Keratinocyte (primary cell): Measurements from ENCODE around the gene SCNN1G. TPM values are rescaled to one million over a fixed set of nuclear protein-coding genes. Genes with fewer than 3 reads are reported as not detected.

Source experiments
- DNase-seq: peaks from one replicate; pipeline ENCODE4 v3.0.0-alpha.2; 2011; ENCODE audit warnings: low read depth, missing footprints, low spot score
- FAIRE-seq: peaks from 2 replicates; lab custom pipeline; 2011; peaks lifted over from hg19 to GRCh38; lab: Jason Lieb, UNC
- H2AFZ ChIP-seq: 2 replicates; pipeline ENCODE4 v1.6.0; 2012; ENCODE audit warnings: low read length, control low read depth, inconsistent platforms; ENCODE audit not compliant: control insufficient read depth
- H3K27ac ChIP-seq: 2 replicates; pipeline ENCODE4 v1.5.1; 2011; ENCODE audit warnings: low read length; ENCODE audit not compliant: control insufficient read depth, insufficient read depth
- H3K27me3 ChIP-seq: 3 replicates; pipeline ENCODE4 v1.6.0; 2011; ENCODE audit warnings: low read length; ENCODE audit not compliant: control insufficient read depth, insufficient read depth; ENCODE audit errors: extremely low read depth
- H3K36me3 ChIP-seq, 2 experiments: 2 replicates in 1 of 2; 3 replicates in 1 of 2; pipeline ENCODE4 v1.5.1; 2011; ENCODE audit warnings: low read length in 2 of 2, mild to moderate bottlenecking in 1 of 2; ENCODE audit not compliant: control insufficient read depth in 2 of 2, insufficient read depth in 2 of 2; ENCODE audit errors: extremely low read depth in 1 of 2
- H3K4me1 ChIP-seq: 3 replicates; pipeline ENCODE4 v1.5.1; 2011; ENCODE audit warnings: low read length; ENCODE audit not compliant: control insufficient read depth, insufficient read depth; ENCODE audit errors: extremely low read depth
- H3K4me2 ChIP-seq: 3 replicates; pipeline ENCODE4 v1.6.0; 2011; ENCODE audit warnings: low read depth, low read length; ENCODE audit not compliant: control insufficient read depth, insufficient read depth; ENCODE audit errors: extremely low read depth
- H3K4me3 ChIP-seq, 3 experiments: fragments of 200-600 bp in 1 of 3; sonication (generic) in 1 of 3; 2 replicates in 2 of 3; 3 replicates in 1 of 3; pipeline ENCODE4 v1.5.1; 2011 to 2016; ENCODE audit warnings: low read length in 3 of 3, mild to moderate bottlenecking in 3 of 3, control low read depth in 2 of 3, inconsistent platforms in 1 of 3, low read depth in 1 of 3, mixed read lengths in 1 of 3, mixed run types in 1 of 3, moderate library complexity in 1 of 3; ENCODE audit not compliant: control insufficient read depth in 2 of 3, insufficient read depth in 2 of 3; ENCODE audit errors: extremely low read depth in 1 of 3
- H3K79me2 ChIP-seq: 2 replicates; pipeline ENCODE4 v1.6.0; 2012; ENCODE audit warnings: low read length; ENCODE audit not compliant: control insufficient read depth, insufficient read depth
- H3K9ac ChIP-seq: 3 replicates; pipeline ENCODE4 v1.6.0; 2011; ENCODE audit warnings: low read length; ENCODE audit not compliant: control insufficient read depth, insufficient read depth; ENCODE audit errors: extremely low read depth
- H3K9me1 ChIP-seq: 3 replicates; pipeline ENCODE4 v1.6.0; 2011; ENCODE audit warnings: low read length; ENCODE audit not compliant: control insufficient read depth, insufficient read depth; ENCODE audit errors: extremely low read depth
- H3K9me3 ChIP-seq: 2 replicates; pipeline ENCODE4 v1.5.1; 2012; ENCODE audit warnings: low read depth, low read length; ENCODE audit not compliant: control insufficient read depth
- H4K20me1 ChIP-seq: 3 replicates; pipeline ENCODE4 v1.6.0; 2011; ENCODE audit warnings: low read length; ENCODE audit not compliant: control insufficient read depth, insufficient read depth; ENCODE audit errors: extremely low read depth
- EZH2 ChIP-seq: IDR thresholded peaks from one replicate; pipeline ENCODE4 v1.6.1; 2012; ENCODE audit warnings: inconsistent platforms, mild to moderate bottlenecking, low read length, moderate library complexity
- dilution Hi-C: fragments of 300-500 bp; cut with MboI; formaldehyde crosslinking; loops from one replicate; pipeline ENCODE4 v1.7.0; 2020; ENCODE audit warnings: low sequenced_read_pairs; ENCODE audit not compliant: extremely low pct_ligation_motif_present
- polyA plus RNA-seq, 5 experiments: library from polyadenylated mRNA; depleted of rRNA in 3 of 5; stranded (reverse) in 3 of 5; stranded (forward) in 1 of 5; unstranded in 1 of 5; fragments of >200 nt; gene quantifications; 1 replicate in 1 of 5; 2 replicates in 3 of 5; 3 replicates in 1 of 5; pipeline versions ENCODE4 v1.2.1 to v1.2.3, GENCODE V29; 2011 to 2012; ENCODE audit warnings: missing spikeins in 2 of 5, low read depth in 1 of 5, low replicate concordance in 1 of 5
- TF ChIP-seq, protein P1 (sequence below), 3 experiments: IDR thresholded peaks in 1 of 3; conservative IDR thresholded peaks in 1 of 3; optimal IDR thresholded peaks in 1 of 3; 2 replicates in 2 of 3; 3 replicates in 1 of 3; pipeline versions ENCODE3 to v1.5.1; 2011; ENCODE audit warnings: low read length in 3 of 3, mild to moderate bottlenecking in 3 of 3, moderate library complexity in 2 of 3, control low read depth in 1 of 3, inconsistent platforms in 1 of 3; ENCODE audit not compliant: insufficient read depth in 2 of 3; ENCODE audit errors: extremely low read depth in 1 of 3

SCNN1G gene
- polyA plus RNA-seq, 1 donor (not counting 4 experiments of a cell fraction or from before 2014, with no cell fraction given): 0.25 TPM

GRCh38 chr16:23156110-23156509 is 26.4 kb upstream of the SCNN1G start:
- Histone ChIP-seq H3K4me1 (peaks cover 6% of the 10 kb centered on the region), H3K4me2 (no peak overlapping the region), H3K4me3 (no peak overlapping the region), H3K79me2 (no peaks in the 10 kb centered on the region), H3K36me3 (no peaks in the 10 kb centered on the region), H3K27me3 (no peaks in the 10 kb centered on the region), H3K27ac (no peak overlapping the region), H4K20me1 (no peaks in the 10 kb centered on the region), H3K9me1 (no peaks in the 10 kb centered on the region), H2AFZ (no peak overlapping the region), H3K9me3 (no peaks in the 10 kb centered on the region), H3K9ac (no peak overlapping the region)
- no peak for TF ChIP-seq EZH2
- TF ChIP-seq, protein P1, sequence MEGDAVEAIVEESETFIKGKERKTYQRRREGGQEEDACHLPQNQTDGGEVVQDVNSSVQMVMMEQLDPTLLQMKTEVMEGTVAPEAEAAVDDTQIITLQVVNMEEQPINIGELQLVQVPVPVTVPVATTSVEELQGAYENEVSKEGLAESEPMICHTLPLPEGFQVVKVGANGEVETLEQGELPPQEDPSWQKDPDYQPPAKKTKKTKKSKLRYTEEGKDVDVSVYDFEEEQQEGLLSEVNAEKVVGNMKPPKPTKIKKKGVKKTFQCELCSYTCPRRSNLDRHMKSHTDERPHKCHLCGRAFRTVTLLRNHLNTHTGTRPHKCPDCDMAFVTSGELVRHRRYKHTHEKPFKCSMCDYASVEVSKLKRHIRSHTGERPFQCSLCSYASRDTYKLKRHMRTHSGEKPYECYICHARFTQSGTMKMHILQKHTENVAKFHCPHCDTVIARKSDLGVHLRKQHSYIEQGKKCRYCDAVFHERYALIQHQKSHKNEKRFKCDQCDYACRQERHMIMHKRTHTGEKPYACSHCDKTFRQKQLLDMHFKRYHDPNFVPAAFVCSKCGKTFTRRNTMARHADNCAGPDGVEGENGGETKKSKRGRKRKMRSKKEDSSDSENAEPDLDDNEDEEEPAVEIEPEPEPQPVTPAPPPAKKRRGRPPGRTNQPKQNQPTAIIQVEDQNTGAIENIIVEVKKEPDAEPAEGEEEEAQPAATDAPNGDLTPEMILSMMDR (optimal IDR thresholded peaks at IDR 0.05 in 1 of 3, IDR thresholded peaks at IDR 0.05 in 1 of 3, conservative IDR thresholded peaks at IDR 0.05 in 1 of 3; ENCODE audit: extremely low read depth in 1 of 3, insufficient read depth in 2 of 3, low read length in 3 of 3): no peak
- dilution Hi-C loops: loop anchor here (25.0 kb wide), 1 partner anchor 231 kb away; no protein-coding TSS in a partner anchor
- no peak for DNase-seq
- FAIRE-seq: no peak

GRCh38 chr16:23156946-23157460 is 25.5 kb upstream of the SCNN1G start:
- no peaks in the 10 kb centered on the region for H3K36me3 ChIP-seq
- H3K27ac ChIP-seq: no peak overlapping the region
- no peaks in the 10 kb centered on the region for H3K9me3 ChIP-seq
- dilution Hi-C loops: loop anchor here (25.0 kb wide), 1 partner anchor 230 kb away; no protein-coding TSS in a partner anchor
- H3K4me3 ChIP-seq: no peak overlapping the region
- no peak overlapping the region for H3K4me2 ChIP-seq
- DNase-seq: no peak
- TF ChIP-seq, protein P1 (optimal IDR thresholded peaks at IDR 0.05 in 1 of 3, IDR thresholded peaks at IDR 0.05 in 1 of 3, conservative IDR thresholded peaks at IDR 0.05 in 1 of 3; ENCODE audit: extremely low read depth in 1 of 3, insufficient read depth in 2 of 3, low read length in 3 of 3): no peak
- TF ChIP-seq EZH2: no peak
- H3K79me2 ChIP-seq: no peaks in the 10 kb centered on the region
- H3K9me1 ChIP-seq: no peaks in the 10 kb centered on the region
- no peak overlapping the region for H2AFZ ChIP-seq
- H3K4me1 ChIP-seq: peaks cover 6% of the 10 kb centered on the region
- H4K20me1 ChIP-seq: no peaks in the 10 kb centered on the region
- no peak overlapping the region for H3K9ac ChIP-seq
- H3K27me3 ChIP-seq: no peaks in the 10 kb centered on the region
- no peak for FAIRE-seq
